NCI-H1048 (cell line): ENCODE measurements around the gene PADI1.

Experiments
- DNase-seq: peaks from one replicate; lab custom pipeline; 2025; lab: John Stamatoyannopoulos, UW

PADI1 gene

DNA sequence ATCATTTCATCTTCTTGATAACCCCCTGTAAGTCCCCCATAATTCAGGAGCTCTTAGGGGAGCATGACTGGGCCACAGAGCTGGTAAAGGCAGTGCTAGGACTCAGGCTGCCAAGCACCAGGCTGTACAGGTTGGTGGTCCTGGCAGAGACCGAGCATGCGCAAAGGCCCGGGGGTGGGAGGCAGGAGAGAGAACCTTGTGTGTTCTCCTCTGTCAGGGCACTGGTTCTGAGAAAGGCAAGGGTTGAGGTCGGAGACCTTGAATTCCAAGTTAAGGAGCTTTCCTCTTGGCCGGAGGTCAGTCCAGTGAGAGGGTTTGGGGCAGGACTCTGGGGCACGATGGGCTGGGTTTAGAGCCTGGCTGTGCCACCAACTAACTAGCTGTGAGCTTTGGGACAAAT, 67.1 kb downstream of the PADI1 start:
- no peak for DNase-seq

DNA sequence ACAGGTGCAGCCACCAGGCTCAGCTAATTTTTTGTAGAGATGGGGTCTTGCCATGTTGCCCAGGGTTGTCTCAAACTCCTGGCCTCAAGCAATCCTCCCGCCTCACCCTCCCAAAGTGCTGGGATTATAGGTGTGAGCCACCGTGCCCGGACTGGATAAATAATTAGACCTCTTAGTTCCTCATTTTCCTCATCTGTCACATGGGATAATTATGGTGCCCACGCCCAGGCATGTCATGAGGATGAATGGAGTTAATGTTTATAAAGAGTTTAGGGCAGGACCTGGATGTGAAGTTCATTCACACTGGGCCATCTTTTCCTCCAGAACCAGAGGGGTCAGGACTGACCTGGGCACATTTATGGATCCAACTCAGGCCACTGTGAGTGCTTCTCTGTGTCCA, 67.7 kb downstream of the PADI1 start:
- DNase-seq: no peak

DNA sequence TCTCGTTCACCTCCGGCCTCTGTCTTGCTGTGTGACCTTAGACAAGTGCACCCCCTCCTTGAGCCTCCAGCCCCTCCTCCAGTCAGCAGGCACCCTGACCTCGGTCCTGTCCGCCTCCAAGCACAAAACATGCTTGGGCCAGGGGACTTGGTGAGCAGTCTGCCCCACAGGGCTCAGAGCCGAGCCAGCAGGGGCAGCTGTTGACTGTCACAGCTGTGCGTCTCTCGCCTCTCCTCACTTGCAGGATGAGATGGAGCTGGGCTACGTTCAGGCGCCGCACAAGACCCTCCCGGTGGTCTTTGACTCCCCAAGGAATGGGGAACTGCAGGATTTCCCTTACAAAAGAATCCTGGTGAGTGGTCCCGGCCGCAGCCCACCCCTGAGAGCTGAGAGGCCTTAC, 68.2 kb downstream of the PADI1 start:
- DNase-seq: no peak

DNA sequence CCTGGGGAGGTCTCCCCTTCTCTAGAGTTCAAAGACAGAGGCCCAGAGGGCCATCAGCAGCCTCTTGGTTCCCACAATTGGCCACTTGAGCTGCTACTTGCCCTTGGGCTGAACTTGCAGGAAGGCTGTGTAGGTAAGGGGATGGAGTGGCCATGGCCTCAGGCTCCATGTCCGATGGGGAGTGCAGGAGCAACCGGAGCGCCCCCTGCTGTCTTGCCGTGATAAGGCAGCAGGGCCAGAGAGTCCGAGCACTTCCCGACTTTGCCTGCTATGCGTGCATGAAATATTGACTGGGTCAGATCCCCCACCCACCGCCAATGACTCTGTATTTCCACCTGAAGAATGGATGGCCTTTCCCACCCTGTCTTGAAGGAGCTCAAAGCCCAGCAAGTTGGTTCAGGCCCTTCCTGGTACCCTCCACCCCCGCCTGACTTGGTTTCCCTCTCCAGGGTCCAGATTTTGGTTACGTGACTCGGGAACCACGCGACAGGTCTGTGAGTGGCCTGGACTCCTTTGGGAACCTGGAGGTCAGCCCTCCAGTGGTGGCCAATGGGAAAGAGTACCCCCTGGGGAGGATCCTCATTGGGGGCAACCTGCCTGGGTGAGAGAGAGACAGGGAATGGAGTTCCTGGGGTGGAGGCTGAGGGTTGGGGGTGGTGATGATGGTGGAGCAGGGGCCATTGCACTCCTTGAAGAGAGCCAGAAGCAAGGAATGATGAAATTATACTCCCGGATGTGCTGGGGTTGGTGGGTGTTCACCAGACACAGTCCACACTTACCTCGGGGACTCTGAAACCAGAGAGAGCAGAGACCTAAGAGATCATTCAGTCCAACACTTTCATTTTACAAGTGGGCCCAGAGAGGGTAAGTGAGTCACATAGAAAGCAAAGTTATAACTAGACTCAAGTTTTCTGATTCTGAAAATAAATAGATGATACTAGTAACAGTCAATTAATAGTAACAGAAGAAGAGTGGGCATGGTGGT, 69.5 kb downstream of the PADI1 start:
- no peak for DNase-seq

DNA sequence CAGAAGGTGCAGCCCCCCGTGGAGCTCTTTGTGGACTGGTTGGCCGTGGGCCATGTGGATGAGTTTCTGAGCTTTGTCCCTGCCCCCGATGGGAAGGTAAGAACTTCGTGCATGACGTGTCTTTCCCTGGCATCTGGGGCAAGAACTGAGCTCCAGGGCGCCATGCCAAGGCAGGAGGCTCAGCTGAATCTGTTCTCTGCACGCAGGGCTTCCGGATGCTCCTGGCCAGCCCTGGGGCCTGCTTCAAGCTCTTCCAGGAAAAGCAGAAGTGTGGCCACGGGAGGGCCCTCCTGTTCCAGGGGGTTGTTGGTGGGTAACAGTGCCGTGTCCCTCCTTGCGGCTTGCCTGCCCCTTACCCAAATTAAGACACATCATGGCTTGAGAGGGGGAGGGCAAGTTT, 71.6 kb downstream of the PADI1 start:
- DNase-seq: no peak

DNA sequence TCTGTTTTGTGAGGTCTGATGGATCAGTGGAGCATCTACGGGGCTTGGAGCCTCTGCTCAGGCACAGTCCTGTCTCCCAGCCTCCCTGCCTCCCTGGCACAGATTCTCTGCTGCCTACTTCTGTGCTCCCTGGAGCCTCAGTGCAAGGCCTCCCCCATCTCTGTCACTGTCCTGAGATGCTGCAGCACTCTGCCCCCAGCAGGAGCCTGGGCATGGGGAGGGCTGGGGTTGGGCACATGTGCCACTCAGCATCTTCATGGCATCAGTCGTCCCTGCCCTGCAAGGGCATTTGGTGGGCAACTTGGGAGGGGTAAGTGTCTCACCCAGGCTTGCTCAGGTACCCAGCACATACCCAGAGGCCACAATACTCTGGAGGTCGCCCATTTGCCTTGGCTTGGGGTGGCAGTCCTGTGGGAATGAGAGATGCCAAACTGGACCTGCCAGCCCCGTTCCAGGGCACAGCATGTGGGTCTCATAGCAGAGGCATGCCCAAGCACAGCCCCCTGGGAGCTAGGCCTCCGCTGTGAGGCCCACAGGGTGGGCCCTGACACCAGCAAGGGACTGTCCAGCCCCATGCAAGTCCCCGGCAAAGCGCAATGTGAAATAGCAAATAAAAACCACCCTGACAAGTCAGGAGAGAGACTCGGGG, 72.7 kb downstream of the PADI1 start:
- no peak for DNase-seq

DNA sequence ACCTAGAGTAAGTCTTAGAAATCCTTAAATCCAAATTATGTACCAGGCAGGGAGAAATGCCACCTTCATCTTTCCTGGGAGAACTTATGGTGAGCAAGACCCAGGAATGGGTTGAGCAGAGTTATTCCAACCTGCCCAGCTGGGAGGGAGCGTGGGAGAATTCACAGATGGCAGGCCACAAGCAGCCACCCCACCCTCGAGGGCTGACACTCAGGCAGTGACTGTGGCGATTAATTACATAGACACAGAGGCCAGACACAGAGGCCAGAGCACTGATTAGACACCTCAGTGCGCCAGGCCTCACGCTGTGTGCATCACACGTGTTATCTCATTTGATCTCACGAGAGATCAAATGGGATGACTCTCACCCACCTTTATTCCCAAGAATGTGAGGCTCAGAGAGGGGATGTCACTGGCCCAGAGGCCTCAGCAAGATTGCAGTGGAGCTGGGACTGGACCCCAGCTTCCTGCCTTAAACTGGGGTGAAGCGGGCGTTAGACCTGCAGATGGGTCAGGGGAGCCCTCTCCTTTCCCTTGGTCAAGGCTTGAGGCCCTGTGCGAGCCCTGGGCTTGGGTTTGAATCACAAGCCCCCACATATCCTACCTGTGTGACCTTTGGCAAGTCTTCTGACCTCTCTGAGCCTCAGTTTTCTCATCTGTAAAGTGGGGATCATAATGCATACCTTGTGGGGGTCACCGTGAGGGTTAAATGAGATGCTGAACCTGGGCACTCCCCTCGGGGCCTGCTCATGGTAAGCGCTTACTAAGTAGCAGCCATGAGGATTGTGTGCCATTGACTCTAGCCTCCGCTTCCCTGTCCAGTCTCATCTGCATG, 74.3 kb downstream of the PADI1 start:
- no peak for DNase-seq

DNA sequence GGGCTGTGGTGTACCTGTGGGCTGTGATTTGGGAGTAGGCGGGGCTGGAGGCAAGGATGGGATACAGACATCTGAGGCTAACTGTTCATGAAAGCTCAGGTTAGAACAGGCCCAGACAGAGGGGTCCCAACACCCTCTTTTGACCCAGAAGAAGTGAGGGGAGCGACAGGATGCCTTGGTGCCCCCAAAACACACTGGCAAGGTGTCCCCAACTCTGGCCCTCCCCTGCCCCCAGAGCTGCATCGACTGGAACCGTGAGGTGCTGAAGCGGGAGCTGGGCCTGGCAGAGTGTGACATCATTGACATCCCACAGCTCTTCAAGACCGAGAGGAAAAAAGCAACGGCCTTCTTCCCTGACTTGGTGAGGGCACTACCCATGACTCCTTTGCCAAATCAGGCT, 75.5 kb downstream of the PADI1 start:
- DNase-seq: no peak

DNA sequence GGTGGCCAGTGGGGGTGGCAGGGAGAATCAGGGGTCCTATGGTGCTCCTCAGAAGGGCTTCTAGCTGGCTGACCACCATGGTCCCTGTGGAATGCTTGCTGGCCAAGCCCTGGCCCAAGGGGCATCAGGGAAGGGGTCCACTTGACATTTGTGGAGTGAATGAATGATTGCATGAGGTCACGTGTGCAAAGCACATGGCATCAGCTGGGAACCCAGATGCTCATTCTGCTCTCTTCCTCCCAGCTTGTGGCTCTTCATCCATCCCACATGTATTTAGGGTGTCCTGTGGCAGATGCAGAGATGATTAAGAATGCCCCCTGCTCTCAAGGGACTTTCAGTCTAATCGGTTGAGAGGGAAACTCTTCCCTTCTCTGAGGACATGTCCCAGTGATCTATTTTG, 76.0 kb downstream of the PADI1 start:
- no peak for DNase-seq

DNA sequence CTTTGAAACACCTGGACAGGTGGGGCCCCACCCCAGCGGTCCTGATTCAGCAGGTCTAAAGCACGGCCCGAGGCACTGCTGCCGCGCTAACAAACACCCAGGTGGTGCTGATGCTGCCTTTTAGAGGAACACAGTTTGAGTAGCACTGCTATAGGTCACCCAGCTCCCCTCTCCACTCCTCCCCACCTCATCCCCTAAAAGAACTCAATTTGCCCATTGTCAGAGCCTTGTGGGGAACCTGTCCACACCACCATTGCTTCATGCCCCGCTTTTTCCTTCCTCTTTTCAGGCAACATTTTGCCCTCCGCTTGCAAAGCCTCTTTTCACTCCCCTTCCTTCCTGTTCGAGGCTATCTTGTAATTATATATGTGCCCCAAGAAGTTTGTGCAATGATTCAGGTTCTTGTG, 76.8 kb downstream of the PADI1 start:
- DNase-seq: no peak

DNA sequence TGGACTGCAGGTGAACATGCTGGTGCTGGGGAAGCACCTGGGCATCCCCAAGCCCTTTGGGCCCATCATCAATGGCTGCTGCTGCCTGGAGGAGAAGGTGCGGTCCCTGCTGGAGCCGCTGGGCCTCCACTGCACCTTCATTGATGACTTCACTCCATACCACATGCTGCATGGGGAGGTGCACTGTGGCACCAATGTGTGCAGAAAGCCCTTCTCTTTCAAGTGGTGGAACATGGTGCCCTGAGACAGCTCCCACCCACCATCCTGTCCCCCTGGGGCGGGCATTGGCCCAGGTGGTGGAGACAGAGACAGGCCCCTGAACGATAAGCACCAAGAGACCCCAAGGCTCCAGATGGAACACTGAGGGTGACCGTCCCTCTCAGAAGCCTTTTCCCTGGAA, 77.9 kb downstream of the PADI1 start:
- no peak for DNase-seq

DNA sequence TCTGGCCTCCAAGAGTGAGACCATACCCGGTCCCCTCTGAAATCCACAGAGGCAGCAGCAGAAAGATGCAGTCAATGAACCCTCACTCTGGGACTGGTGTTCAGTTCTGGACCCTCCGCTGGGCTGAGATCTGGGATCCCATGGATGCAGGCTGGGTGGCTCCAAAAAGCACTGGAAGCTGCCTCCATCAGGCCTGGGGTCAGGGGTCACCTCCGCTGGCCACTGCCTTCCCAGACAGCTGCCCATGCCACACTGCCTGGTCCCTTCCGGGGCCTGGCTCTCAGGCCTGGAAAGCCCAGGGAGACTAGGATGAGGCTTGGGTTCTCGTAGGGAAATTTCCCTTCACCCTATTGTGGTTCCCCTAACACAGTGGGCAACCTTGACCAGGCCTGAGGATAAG, 81.7 kb downstream of the PADI1 start:
- no peak for DNase-seq

DNA sequence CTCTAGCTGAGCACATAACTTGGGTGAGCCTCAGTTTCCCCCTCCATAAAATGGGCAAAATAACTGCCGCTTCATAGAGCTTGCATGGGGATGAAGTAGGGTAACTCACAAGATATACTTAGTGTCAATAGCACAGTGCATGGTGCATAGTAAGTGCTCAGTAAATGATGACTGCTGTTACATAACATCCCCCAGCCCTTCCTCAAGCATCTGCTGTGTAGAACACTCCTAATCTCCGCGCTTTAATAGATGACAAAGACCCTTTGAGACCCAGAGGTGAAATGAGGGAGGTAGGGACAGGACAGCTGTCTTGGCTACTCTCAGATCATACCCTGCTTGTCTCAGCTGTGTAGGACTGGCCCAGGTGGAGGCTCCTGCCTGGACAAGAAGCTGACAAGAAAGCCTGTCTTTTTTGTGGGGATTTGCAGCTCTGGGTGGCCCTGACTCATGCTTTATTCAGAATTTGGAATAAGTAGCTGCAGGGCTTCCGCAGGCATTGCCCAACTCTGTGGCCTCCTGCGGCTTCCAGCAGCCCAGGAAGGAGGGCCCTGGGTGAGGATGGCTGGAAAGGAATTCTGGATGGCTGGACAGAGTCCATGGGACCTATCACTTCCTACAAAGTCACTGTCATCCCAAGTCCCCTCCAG, 82.3 kb downstream of the PADI1 start:
- DNase-seq: no peak

DNA sequence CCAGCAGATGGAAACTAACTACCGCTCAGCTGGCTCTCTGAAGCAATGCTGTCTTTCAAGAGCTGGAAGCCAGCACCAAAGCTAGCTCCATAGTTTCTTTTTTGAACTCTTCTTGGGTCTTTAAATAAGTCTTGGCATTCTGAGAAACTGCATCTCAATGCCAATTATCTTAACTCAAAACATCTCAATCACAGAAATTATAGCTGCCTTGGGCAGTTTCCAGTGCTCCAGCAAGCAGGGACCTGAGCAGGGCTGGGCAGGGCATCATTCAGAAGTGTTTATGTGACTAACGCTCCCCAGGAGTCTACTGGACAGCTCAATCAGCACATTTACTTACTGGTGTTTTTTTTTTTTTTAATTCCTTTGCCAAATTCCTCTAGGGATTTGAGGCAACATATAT, 84.8 kb downstream of the PADI1 start:
- no peak for DNase-seq

DNA sequence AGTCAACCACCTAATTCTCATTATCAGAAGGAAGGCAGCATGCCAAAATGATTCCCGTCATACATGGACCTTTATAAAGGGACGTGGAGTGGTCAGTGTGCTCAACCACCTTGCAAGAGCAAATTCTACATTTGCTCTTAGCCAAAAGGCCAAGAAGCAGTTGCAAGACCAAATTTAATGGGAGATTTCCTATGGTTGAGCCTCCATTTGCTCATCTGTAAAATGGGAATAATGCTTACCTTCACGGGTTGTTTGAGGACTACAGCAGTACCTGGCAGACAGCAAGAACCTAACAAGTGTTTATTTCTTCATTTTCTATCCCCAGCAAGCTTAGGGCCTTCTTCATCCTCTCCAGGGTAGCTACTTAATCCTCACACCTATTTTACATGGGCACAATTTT, 85.6 kb downstream of the PADI1 start:
- no peak for DNase-seq

DNA sequence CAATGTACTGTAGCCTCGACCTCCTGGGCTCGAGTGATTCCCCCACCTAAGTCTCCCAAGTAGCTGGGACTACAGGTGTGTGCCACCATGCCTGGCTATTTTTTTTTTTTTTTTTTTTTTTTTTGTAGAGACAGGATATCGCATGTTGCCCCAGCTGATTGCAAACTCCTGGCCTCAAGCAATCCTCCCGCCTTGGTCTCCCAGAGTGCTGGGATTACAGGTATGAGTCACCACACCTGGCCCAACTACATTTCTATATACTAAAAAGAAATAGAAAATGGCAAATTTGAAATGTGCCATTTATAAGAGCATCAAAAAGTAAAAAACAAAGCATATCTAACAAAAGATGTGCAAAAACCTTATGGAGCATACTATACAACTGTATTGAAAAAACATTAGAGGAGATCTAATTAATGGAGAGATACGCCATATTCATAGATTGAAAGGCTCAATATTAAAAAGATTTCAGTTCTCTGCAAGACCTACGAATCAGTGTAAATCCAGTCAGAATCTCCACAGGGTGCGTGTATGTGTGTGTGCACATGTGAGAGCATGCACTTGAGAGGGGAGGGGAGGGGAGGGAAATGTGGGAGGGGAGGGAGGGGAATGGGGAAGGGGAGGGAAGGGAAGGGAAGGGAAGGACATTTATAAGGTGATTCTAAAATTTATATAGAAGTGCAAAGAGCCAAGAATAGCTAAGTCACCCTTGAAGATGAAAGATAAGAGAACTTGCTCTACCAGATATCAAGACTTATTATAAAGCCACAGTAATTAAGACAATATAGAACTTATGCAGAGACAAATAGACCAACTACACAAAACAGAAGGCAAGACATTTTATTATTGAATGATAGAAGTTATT, 87.6 kb downstream of the PADI1 start:
- no peak for DNase-seq

DNA sequence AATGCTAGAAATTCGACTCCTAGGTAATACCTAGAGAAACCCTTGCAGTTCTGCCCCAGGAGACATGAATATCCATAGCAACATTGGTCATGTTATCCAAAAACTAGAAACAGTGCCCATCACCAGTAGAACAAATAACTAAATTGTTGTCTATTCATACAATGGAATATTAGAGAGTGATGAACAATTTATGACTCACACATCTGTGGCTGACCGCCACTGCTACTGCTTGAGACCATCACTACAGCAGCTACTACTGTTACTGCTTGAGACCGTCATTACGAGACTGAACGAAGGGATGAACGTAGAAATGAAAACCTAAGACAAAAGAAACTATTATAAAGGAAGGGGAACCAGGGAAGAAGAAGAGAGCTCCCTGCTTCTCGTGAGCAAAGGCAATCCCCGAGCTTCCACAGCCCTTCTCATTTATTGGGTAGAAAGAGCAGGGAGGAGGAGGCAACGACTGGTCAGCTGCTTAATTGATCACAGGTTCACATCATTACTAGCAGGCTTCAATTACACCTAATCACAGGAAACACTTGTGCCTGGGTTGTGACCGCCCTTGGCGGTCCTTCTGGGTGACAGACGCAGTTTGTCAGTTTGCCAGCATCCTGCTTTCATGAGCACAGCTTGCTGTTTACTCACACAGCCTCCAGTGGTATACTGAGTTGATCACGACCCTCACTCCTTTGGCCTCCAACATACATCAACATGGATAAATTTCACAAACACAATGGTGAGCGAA, 88.9 kb downstream of the PADI1 start:
- no peak for DNase-seq

DNA sequence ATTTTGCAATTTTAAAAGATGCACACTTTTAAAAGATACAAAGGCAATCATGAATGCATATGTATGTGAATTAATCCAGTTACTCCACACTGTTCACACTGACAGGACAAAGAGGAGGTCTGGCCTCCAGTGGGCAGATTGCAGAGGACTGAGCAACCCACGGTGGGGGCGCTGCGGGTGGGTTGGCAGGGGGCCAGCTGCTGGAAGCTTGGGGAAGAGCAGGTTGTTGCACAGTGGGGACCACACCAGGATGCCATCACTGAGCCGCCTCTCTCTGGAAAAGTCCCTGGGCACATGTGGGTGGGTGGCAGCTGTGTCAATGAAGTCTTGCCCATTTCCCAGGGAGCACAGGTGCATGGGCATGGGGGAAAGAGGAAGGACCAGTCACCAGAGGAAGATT, 90.4 kb downstream of the PADI1 start:
- DNase-seq: no peak
